Measurements from ENCODE around the gene CIBAR2.
A peak's percentile ranks its signal among the peaks of the same experiment; 100 is the strongest.

CIBAR2 gene

DNA sequence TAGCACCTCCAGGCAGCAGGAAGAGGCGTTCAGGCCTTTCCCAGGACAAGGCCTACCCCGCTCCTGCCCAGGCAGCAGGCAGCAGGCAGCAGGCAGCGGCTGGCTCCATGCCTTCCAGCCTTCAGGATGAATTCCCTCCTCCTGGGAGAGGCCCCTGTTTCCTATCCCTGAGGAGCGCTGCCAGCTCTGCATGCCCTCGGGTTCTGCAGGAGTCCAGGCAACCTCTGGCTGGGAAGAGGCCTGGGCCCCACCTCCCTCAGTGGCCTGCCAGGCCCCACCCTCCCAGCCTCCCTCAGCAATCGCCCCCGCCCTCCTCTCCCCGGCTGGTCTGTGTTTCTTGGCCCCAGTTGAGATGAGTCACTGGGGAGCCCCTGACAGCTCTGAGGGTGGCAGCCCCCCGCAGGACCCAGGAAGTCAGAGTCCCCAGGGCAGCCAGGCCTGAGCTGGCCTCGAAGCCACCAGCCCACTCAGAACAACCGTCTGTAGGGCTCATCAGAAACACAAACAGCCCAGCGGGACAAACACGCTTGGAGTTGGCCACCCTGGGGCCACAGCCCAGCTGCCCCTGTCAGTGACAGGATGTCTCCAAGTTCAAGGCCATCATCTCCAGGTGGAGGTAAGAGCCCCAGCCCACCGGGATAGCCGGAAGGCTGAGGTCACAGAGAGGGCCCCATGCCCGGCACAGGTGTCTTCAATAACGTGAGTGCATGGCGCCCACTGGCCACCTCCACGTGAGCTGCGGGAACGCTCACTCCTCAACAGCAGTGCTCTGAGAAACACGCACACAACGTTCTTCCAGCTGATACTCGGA, 39.5 kb upstream of the CIBAR2 start:
- Histone ChIP-seq H3K27me3 (replicated peaks; ENCODE audit: control insufficient read depth, insufficient read depth, low read length) (no peaks in the 10 kb centered on the region), H3K4me3 (replicated peaks; ENCODE audit: low read depth, low read length) (peak overlapping the region; percentile 56), H3K36me3 (ENCODE audit: control insufficient read depth, insufficient read depth, low read length) (no peaks in the 10 kb centered on the region)
- peak; percentile 58 for DNase-seq (ENCODE audit: extremely low read depth, insufficient read length)
- TF ChIP-seq, protein P1, sequence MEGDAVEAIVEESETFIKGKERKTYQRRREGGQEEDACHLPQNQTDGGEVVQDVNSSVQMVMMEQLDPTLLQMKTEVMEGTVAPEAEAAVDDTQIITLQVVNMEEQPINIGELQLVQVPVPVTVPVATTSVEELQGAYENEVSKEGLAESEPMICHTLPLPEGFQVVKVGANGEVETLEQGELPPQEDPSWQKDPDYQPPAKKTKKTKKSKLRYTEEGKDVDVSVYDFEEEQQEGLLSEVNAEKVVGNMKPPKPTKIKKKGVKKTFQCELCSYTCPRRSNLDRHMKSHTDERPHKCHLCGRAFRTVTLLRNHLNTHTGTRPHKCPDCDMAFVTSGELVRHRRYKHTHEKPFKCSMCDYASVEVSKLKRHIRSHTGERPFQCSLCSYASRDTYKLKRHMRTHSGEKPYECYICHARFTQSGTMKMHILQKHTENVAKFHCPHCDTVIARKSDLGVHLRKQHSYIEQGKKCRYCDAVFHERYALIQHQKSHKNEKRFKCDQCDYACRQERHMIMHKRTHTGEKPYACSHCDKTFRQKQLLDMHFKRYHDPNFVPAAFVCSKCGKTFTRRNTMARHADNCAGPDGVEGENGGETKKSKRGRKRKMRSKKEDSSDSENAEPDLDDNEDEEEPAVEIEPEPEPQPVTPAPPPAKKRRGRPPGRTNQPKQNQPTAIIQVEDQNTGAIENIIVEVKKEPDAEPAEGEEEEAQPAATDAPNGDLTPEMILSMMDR (IDR thresholded peaks at IDR 0.05; ENCODE audit: insufficient read depth, low read length, poor library complexity, severe bottlenecking): no peak

DNA sequence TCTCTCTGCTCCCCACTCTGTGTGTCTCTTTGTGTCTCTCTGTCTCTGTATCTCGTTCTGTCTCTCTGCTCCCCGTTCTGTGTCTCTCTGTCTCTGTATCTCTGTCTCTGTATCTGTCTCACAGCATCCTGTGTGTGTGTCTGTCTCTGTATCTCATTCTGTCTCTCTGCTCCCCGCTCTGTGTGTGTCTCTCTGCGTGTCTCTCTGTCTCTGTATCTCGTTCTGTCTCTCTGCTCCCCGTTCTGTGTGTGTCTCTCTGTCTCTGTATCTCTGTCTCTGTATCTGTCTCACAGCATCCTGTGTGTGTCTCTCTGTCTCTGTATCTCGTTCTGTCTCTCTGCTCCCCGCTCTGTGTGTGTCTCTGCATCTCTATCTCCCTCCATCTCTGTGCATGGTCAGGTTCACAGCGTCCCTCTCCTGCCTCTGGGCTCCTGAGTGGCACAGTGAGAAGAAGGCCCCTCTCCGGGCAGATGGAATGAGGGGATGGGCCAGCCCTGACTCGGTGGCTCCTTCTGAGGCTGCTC, 38.9 kb upstream of the CIBAR2 start:
- TF ChIP-seq, protein P1 (IDR thresholded peaks at IDR 0.05; ENCODE audit: insufficient read depth, low read length, poor library complexity, severe bottlenecking): no peak
- DNase-seq (ENCODE audit: extremely low read depth, insufficient read length): no peak
- H3K27me3 ChIP-seq (replicated peaks; ENCODE audit: control insufficient read depth, insufficient read depth, low read length): no peaks in the 10 kb centered on the region
- no peak overlapping the region for H3K4me3 ChIP-seq (replicated peaks; ENCODE audit: low read depth, low read length)
- H3K36me3 ChIP-seq (ENCODE audit: control insufficient read depth, insufficient read depth, low read length): no peaks in the 10 kb centered on the region

DNA sequence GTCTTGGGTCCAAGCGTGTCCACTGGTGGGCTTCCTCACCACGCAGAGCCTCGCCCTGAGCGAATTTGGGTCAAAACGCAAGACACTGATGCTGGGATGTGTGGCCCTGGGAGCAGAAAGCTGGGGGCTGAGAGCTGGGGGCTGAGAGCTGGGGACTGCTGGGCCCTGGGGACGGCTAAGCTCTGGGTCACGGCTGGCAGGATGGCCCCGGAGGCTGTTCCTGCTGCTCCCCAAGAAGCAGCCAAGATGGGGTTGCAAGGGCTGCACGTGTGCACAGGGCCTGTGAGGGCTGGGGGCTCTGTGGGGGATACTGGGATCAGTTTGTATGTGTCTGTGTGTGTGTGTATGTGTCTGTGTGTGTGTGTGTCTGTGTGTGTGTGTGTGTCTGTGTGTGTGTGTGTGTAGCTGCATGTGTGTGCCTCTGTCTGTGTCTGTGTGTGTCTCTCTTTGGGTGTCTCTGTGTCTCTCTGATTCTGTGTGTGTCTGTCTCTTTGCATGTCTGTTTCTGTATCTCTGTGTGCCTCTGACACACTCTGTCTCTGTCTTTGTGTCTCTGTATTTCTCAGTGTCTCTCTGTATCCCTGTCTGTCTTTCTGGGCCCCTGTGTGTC, 38.2 kb upstream of the CIBAR2 start:
- no peak overlapping the region for H3K4me3 ChIP-seq (replicated peaks; ENCODE audit: low read depth, low read length)
- no peak for DNase-seq (ENCODE audit: extremely low read depth, insufficient read length)
- TF ChIP-seq, protein P1 (IDR thresholded peaks at IDR 0.05; ENCODE audit: insufficient read depth, low read length, poor library complexity, severe bottlenecking): no peak

DNA sequence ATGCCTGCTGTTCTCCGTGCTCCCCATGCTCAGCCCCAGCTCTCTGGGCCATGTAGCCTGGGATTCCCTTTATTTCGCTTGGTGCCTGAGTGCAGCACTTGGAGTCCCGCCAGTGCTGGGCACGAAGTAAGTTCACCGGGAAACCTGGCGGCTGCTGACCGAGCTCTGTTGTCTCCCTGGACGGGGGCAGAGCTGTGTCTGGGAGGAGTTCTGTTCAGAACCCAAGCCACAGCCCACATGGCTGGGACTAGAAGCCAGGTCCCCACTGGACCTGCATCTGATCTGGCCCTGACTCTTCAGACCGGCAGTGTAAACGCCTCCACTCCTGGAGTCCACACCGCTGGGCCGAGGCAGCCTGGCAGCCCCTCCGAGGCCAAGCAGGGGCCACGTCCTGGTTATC, 37.5 kb upstream of the CIBAR2 start:
- DNase-seq (ENCODE audit: extremely low read depth, insufficient read length): no peak
- Histone ChIP-seq H3K4me3 (replicated peaks; ENCODE audit: low read depth, low read length) (no peak overlapping the region), H3K36me3 (ENCODE audit: control insufficient read depth, insufficient read depth, low read length) (no peaks in the 10 kb centered on the region), H3K27me3 (replicated peaks; ENCODE audit: control insufficient read depth, insufficient read depth, low read length) (no peaks in the 10 kb centered on the region)
- TF ChIP-seq, protein P1 (IDR thresholded peaks at IDR 0.05; ENCODE audit: insufficient read depth, low read length, poor library complexity, severe bottlenecking): no peak

More for the DNA sequence above, 38.2 kb upstream of the CIBAR2 start:
- no peaks in the 10 kb centered on the region for H3K36me3 ChIP-seq (ENCODE audit: control insufficient read depth, insufficient read depth, low read length)
- H3K27me3 ChIP-seq (replicated peaks; ENCODE audit: control insufficient read depth, insufficient read depth, low read length): no peaks in the 10 kb centered on the region

DNA sequence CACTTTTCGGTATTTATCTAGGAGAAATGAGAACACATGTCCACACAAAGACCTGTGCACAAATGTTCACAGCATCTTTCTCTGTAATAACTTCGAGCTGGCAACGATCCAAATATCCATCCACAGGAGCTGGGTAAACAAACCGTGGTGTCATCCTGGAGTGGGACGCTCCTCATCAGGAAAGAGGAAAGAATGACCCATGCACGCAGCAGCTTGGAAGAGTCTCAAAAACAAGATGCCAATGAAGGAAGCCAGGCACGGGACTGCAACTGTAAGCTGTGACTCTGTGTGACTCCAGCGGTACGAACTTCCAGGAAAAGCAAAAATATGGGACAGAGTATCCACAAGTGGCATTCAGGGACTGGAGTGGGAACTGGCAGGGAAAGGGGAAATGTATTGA, 36.7 kb upstream of the CIBAR2 start:
- no peaks in the 10 kb centered on the region for H3K27me3 ChIP-seq (replicated peaks; ENCODE audit: control insufficient read depth, insufficient read depth, low read length)
- no peaks in the 10 kb centered on the region for H3K36me3 ChIP-seq (ENCODE audit: control insufficient read depth, insufficient read depth, low read length)
- TF ChIP-seq, protein P1 (IDR thresholded peaks at IDR 0.05; ENCODE audit: insufficient read depth, low read length, poor library complexity, severe bottlenecking): no peak
- no peak for DNase-seq (ENCODE audit: extremely low read depth, insufficient read length)
- H3K4me3 ChIP-seq (replicated peaks; ENCODE audit: low read depth, low read length): no peak overlapping the region

All from GM06990 (cell line).